ENCODE results near the gene SPON1. TPM values are rescaled to one million over a fixed set of nuclear protein-coding genes. Genes with fewer than 3 reads are reported as not detected.

Gene SPON1
- total RNA-seq, 1 experiment from 2014 or later: 6.4 TPM

- POLR2A ChIA-PET: interaction anchor here (0.8 kb wide), 1 partner anchor 113 kb away, joined by 4 read pairs; no protein-coding TSS in a partner anchor
- peaks cover 21% of the 10 kb centered on the region for H3K4me1 Mint-ChIP-seq
Measured at GRCh38 chr11:14189874-14190273, 227.4 kb downstream of the SPON1 start.

GRCh38 chr11:14190992-14191778 lies 228.7 kb downstream of the SPON1 start:
- CTCF ChIA-PET: no interaction called here
- H3K36me3 Mint-ChIP-seq: no peaks in the 10 kb centered on the region
- H3K4me3 Mint-ChIP-seq: no peak overlapping the region
- H3K9me3 Mint-ChIP-seq: no peaks in the 10 kb centered on the region
- POLR2A ChIA-PET: no interaction called here
- DNase-seq (ENCODE audit: low spot score) (no peak), ATAC-seq (peak; percentile 82)
- peaks cover 21% of the 10 kb centered on the region for H3K4me1 Mint-ChIP-seq
- TF ChIP-seq OVOL2 (CRISPR knock-in tag; IDR thresholded peaks at IDR 0.05; ENCODE audit: borderline replicate concordance): no peak
- H3K27ac Mint-ChIP-seq: no peak overlapping the region
- H3K27me3 Mint-ChIP-seq (ENCODE audit: low read depth): no peaks in the 10 kb centered on the region; the same call in 1 of the 2 replicates

More at GRCh38 chr11:14189874-14190273, 227.4 kb downstream of the SPON1 start:
- no peak for DNase-seq (ENCODE audit: low spot score)
- Mint-ChIP-seq H3K4me3 (no peak overlapping the region), H3K27ac (no peak overlapping the region), H3K36me3 (no peaks in the 10 kb centered on the region), H3K9me3 (no peaks in the 10 kb centered on the region), H3K27me3 (ENCODE audit: low read depth) (no peaks in the 10 kb centered on the region; the same call in 1 of the 2 replicates)
- TF ChIP-seq AR (CRISPR knock-in tag; IDR thresholded peaks at IDR 0.05): no peak
- no peak for TF ChIP-seq NFYB (CRISPR knock-in tag; conservative IDR thresholded peaks at IDR 0.05; ENCODE audit: low read depth)
- no peak for TF ChIP-seq ATF1 (CRISPR knock-in tag; IDR thresholded peaks at IDR 0.05)
- no peak for TF ChIP-seq FOXP1 (CRISPR knock-in tag; IDR thresholded peaks at IDR 0.05; ENCODE audit: borderline replicate concordance)
- no peak for TF ChIP-seq USF1 (CRISPR knock-in tag; IDR thresholded peaks at IDR 0.05)
- no peak for TF ChIP-seq ZNF232 (CRISPR knock-in tag; IDR thresholded peaks at IDR 0.05)
- CTCF ChIA-PET: no interaction called here
- no peak for ATAC-seq

GRCh38 chr11:14193644-14194043 lies 231.1 kb downstream of the SPON1 start:
- ChIA-PET CTCF (interaction anchor here (0.6 to 0.8 kb wide), 3 partner anchors 320 to 421 kb away, joined by 3 read pairs; no protein-coding TSS in a partner anchor), POLR2A (no interaction called here)

GRCh38 chr11:14202251-14203196 lies 240.0 kb downstream of the SPON1 start:
- Mint-ChIP-seq H3K27ac (no peak overlapping the region), H3K4me1 (peaks cover 11% of the 10 kb centered on the region), H3K36me3 (no peaks in the 10 kb centered on the region), H3K27me3 (ENCODE audit: low read depth) (no peaks in the 10 kb centered on the region), H3K9me3 (peaks cover 4% of the 10 kb centered on the region; the same call in 1 of the 2 replicates), H3K4me3 (no peak overlapping the region)
- no peak for DNase-seq (ENCODE audit: low spot score)
- ChIA-PET POLR2A (no interaction called here), CTCF (no interaction called here)
- ATAC-seq: no peak; the same call in 1 of the 2 replicates
- TF ChIP-seq MXD4 (CRISPR knock-in tag; IDR thresholded peaks at IDR 0.05; ENCODE audit: borderline replicate concordance) (no peak), NFATC4 (CRISPR knock-in tag; IDR thresholded peaks at IDR 0.05) (no peak), ATF3 (CRISPR knock-in tag; conservative IDR thresholded peaks at IDR 0.05) (no peak), ZNF512 (CRISPR knock-in tag; IDR thresholded peaks at IDR 0.05; ENCODE audit: borderline replicate concordance) (no peak), ZNF317 (CRISPR knock-in tag; IDR thresholded peaks at IDR 0.05; ENCODE audit: borderline replicate concordance, low read depth) (no peak), E2F5 (CRISPR knock-in tag; IDR thresholded peaks at IDR 0.05) (no peak), KAT7 (CRISPR knock-in tag; IDR thresholded peaks at IDR 0.05; ENCODE audit: borderline replicate concordance) (no peak), CDX4 (CRISPR knock-in tag; IDR thresholded peaks at IDR 0.05; ENCODE audit: borderline replicate concordance) (no peak), USF2 (CRISPR knock-in tag; IDR thresholded peaks at IDR 0.05) (no peak)

More at GRCh38 chr11:14193644-14194043, 231.1 kb downstream of the SPON1 start:
- Mint-ChIP-seq H3K4me3 (no peak overlapping the region), H3K4me1 (peaks cover 21% of the 10 kb centered on the region), H3K27me3 (ENCODE audit: low read depth) (no peaks in the 10 kb centered on the region; the same call in 1 of the 2 replicates), H3K36me3 (no peaks in the 10 kb centered on the region), H3K27ac (no peak overlapping the region), H3K9me3 (no peaks in the 10 kb centered on the region)
- DNase-seq (ENCODE audit: low spot score) (no peak), ATAC-seq (peak; percentile 60)
- no peak for TF ChIP-seq NR3C1 (CRISPR knock-in tag; conservative IDR thresholded peaks at IDR 0.05; ENCODE audit: low read depth)
- TF ChIP-seq ZNF423 (CRISPR knock-in tag; IDR thresholded peaks at IDR 0.05): peak; percentile 48; the same call in 1 of the 2 replicates
